Neural progenitor cell (in vitro differentiated cells): ENCODE data around the gene PLCD3.

Experiments used
- EZH2 ChIP-seq: fragments of 200-600 bp; sonication (generic); IDR thresholded peaks from 2 replicates; pipeline ENCODE4 v1.6.1; 2017; ENCODE audit warnings: antibody characterized with exemption, mild to moderate bottlenecking, moderate library complexity
- EZH2phosphoT487 ChIP-seq: fragments of 200-600 bp; sonication (generic); IDR thresholded peaks from 2 replicates; pipeline ENCODE4 v1.6.1; 2017; ENCODE audit warnings: antibody characterized with exemption
- TF ChIP-seq, protein P1 (sequence below): fragments of 200-600 bp; sonication (generic); IDR thresholded peaks from 2 replicates; pipeline ENCODE4 v1.5.1; 2017; ENCODE audit warnings: antibody characterized with exemption, mild to moderate bottlenecking

DNA sequence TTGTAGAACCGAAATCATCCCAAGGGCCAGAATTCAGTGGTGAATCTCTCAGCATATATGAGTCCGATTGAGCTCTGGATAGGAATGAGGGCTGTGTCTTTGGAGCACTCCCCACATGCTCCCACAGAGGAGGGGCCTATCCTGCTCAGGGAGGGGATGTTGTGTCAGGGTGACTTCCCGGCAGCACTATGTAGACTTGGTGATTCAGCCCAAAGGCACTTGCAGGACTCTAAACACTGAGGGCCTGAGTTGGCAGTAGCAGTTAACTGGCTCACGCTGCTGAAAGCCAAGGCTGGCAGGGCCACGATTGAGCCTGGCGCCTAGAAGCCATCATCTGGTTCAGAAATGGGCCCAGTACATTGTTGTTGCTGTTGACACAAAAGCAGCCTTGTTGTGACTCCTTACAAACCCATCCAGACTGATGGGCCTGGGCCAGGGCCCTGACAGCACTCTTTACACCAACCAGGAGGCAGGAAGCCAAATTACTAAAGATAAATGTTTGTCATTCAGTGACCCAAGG is 39.3 kb downstream of the PLCD3 start:
- TF ChIP-seq EZH2 (no peak), EZH2phosphoT487 (no peak)
- TF ChIP-seq, protein P1, sequence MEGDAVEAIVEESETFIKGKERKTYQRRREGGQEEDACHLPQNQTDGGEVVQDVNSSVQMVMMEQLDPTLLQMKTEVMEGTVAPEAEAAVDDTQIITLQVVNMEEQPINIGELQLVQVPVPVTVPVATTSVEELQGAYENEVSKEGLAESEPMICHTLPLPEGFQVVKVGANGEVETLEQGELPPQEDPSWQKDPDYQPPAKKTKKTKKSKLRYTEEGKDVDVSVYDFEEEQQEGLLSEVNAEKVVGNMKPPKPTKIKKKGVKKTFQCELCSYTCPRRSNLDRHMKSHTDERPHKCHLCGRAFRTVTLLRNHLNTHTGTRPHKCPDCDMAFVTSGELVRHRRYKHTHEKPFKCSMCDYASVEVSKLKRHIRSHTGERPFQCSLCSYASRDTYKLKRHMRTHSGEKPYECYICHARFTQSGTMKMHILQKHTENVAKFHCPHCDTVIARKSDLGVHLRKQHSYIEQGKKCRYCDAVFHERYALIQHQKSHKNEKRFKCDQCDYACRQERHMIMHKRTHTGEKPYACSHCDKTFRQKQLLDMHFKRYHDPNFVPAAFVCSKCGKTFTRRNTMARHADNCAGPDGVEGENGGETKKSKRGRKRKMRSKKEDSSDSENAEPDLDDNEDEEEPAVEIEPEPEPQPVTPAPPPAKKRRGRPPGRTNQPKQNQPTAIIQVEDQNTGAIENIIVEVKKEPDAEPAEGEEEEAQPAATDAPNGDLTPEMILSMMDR: no peak
